NCI-H187 (cell line): ENCODE data around the gene KBTBD7.
A peak's percentile ranks its signal among the peaks of the same experiment; 100 is the strongest.

Experiments used
- DNase-seq, 2 experiments: peaks; one replicate each; lab custom pipeline; 2025; lab: John Stamatoyannopoulos, UW

The KBTBD7 gene

GRCh38 chr13:41193919-41194824 lies at the start of gene KBTBD7:
Gene KBTBD7, minus strand, starts transcription at chr13:41194569. Its CDS starts 312 bp downstream, at chr13:41194257.
- DNase-seq: peak; percentile 47 to 67

GRCh38 chr13:41241626-41242025 lies 47.3 kb upstream of the KBTBD7 start:
- no peak for DNase-seq

- no peak for DNase-seq
These were observed 42.0 kb upstream of the KBTBD7 start for GRCh38 chr13:41236369-41236768.

DNA sequence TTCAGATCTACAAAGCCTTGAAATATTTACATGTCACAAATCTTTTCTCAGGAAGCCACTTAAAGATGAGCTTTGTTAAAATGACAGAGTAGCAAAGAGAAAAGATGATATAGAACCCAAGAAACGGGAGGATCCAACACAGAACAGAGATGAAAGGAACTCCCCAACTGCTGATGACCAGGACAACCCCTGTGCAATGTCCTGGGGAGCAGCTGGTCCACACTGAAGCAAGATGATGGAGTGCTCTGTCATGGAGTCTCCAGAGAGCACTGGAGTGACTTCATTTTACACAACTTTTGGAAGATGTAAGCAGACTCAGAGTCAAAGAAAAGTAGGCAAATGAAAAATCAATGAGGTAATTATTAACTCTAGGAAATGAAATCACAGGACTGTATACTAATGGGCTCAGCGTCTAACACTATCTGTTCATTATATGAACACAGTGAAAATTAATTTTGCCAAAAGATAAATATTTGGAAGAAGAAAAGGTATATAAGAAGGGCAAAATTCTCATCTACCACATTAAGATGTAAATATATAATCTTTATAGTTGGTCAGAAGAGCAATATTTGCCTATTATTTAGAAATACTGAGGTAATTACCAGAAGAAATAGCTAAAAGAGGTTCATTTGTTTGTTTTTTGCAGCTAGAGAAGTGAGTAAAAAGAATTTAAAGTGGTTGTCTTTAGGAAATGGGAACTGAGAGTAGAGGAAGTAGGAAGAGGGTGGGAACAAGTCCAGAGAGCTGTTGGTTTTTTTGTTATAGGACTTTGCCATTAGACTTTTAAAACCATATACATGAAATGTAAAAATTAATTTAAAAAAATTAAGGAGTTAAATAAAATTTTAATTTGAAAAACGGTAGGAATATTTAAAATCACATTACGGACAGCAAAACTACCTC lies 38.5 kb upstream of the KBTBD7 start:
- DNase-seq: no peak

DNA sequence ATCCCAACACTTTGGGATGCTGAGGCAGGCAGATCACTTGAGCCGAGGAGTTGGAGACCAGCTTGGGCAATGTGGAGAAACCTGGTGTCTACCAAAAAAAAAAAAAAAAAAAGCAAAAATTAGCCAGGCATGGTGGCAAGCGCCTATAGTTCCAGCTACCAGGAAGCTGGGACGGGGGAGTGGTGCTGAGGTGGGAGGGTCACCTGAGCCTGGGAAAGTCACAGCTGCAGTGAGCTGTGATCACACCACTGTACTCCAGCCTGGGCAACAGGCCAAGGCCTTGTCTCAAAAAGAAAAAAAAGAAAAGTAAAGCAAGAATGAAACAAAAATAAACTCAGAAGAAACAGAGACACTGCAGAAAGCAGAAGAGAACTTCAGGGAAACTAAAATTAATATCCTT lies 37.4 kb upstream of the KBTBD7 start:
- DNase-seq: no peak

DNA sequence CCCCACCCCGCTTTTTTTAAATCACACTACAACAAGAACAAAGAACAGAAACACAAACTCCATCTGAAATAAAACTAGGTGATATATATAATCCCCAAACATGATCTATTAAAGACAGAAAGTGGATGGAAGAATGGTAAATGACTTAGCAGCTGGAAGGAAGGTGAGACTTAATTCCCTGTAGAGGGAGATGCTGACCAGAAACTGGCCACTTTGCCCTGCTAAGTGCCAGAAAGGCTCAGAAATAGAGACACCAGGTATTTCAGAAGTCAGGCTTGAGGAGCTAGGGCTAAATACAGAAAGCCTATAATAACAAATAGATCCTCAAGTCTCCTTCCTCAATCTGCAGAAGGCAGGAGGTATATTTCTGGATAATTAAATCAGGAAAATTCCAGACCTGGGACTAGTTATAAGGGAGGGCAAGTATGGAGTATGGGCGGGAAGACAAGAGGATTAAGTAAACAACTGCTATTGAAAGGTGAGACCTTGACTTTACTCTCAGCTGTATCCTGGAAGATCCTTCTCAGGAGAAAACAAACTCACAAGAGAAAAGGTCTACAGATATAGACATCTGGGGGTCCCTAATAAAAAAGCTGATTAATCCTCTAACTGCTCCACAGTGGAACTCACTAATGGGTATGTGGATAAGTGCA lies 36.8 kb upstream of the KBTBD7 start:
- no peak for DNase-seq

GRCh38 chr13:41229356-41229755 lies 35.0 kb upstream of the KBTBD7 start:
- no peak for DNase-seq

DNA sequence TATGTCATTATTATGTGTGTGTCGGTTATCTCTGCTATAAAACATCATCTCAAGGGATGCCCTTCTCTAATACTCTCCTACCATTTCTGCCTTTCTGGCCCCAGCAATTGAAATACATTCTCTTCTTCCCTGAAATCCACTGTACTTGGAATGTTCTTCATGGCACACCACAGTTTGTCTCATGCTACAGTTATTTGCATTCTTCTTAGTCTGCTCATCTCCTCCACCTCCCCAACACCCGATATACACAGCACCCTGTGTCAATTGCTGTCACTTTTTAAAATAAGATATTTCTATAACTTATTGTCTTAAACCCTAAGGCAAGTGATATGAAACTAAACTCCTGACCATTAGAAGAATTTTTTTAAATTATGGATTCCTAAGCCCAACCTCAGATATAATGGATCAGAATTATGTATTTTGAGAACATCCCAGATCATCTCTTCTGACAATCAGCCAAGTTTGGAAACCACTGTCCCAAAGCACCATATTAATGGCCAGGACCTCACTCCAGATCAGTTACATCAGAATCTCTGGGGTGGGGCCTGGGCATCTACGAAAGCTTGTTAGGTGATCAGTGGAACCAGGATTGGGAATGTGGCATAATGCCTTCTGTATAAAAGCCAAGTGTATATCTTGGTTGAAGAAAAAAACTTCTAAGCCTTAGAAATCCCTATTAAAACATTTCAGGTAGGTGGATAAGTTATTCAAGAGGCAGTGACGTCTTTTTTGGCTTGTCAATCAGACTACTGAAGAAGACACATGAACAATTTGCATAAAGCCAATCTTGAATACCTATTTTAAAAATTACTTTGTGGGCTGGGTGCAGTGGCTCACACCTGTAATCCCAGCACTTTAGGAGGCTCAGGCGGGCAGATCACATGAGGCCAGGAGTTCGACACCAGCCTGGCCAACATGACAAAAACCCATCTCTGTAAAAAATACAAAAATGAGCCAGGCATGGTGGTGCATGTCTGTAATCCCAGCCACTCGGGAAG lies 30.0 kb upstream of the KBTBD7 start:
- DNase-seq: no peak

- DNase-seq: no peak
These were observed 28.0 kb upstream of the KBTBD7 start for GRCh38 chr13:41222259-41222852.

- DNase-seq: no peak
These were observed 26.0 kb upstream of the KBTBD7 start for GRCh38 chr13:41220401-41220800.

DNA sequence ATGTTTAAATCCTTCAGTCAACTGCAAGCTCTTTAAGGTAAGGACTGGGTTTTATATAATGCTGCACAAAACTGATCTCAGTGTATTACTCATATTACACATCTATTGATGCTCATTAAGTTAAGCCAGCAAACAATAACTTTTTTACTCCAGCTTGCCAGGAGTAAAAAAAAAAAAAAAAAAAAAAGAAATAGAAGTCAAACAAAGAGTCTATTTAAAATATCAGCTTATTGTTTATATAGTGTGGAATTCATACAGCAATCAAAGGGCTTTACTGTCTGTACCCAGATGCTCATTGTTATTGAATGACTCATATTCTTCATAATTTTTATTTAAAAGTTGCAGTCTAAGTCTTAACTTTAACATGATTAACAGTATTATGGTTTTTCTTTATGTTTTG lies 21.8 kb upstream of the KBTBD7 start:
- no peak for DNase-seq

GRCh38 chr13:41213919-41214318 lies 19.6 kb upstream of the KBTBD7 start:
- DNase-seq: no peak

DNA sequence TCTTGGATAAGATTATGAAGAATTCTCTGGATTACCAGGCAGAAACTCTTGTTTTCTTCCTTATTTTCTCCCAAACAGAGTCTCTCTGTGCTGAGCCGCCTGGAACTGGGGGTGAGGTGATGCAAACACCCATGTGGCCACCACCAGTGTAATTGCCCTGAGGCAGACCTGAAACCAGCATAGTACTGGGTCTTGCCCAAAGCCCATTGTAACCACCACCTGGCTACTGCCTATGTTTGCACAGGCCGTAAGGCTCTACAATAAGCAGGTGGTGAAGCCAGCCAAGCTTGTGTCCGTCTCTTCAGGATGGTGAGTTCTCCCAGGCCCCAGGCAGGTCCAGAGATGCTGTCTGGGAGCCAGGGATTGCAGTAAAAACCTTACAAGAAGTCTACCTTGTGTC lies 18.9 kb upstream of the KBTBD7 start:
- no peak for DNase-seq

DNA sequence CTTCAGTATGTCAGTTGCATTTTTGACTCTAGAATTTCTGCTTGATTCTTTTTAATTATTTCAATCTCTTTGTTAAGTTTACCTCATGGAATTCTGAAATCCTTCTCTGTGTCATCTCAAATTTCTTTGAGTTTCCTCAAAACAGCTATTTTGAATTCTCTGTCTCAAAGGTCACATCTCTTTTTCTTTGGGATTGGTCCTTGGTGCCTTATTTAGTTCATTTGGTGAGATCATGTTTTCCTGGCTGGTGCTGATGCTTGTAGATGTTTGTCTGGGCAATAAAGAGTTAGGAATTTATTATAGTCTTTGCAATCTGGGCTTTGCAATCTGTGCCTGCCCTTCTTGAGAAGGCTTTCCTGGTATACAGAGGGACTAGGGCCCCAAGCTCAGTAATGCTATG lies 18.5 kb upstream of the KBTBD7 start:
- no peak for DNase-seq

DNA sequence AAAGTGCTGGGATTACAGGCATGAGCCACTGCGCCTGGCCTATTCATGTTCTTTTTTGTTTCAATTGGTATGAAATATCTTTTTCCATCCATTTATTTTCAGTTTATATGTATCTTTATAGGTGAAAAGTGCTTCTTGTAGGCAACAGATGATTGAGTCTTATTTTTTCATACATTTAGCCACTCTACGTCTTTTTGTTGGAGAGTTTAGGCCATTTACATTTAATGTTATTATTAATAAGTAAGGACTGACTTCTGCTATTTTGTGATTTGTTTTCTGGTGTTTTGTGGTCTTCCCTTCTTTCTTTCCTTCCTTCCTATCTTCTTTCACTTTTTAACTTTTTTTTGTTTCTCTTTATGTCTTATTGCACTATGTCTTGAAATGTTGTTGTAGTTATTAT lies 16.7 kb upstream of the KBTBD7 start:
- DNase-seq: no peak

GRCh38 chr13:41206467-41206866 lies 12.1 kb upstream of the KBTBD7 start:
- DNase-seq: no peak

- no peak for DNase-seq
These were observed 9.4 kb upstream of the KBTBD7 start for GRCh38 chr13:41203810-41204209.

DNA sequence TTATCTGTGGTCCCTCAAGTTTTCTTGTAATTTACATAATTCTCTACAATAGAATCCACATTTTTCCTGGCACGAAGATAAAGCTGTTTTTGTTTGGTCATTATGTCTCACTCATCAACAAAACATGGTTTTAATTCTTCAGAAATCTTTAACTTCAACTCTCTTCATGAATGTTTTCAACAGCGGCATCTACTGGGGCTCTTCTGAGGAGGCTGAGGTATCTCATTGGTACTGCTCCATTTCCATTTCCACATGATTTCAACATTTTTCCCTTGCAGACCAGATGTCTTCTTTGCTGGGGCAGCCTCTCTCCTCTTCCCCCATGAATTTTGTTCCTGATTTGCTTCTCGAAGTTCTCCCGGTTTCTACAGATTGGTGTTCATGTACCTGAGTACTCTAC lies 5.8 kb upstream of the KBTBD7 start:
- no peak for DNase-seq

GRCh38 chr13:41199526-41199925 lies 5.2 kb upstream of the KBTBD7 start:
- DNase-seq: peak in 1 of 2 experiments; percentile 41

DNA sequence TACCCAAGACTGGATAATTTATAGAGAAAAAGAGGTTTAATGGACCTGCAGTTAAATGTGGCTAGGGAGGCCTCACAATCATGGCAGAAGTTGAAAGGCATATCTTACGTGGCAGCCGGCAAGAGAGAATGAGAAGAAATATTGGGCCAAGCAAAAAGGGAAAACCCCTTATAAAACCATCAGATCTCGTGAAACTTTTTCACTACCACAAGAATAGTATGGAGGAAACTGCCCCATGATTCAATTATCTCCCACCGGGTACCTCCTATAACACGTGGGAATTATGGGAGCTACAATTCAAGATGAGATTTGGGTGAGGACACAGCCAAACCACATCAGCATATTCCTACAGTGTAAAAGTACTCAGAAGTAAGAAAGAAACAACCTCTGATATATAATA lies 4.7 kb upstream of the KBTBD7 start:
- DNase-seq: no peak

- no peak for DNase-seq
These were observed 2.3 kb upstream of the KBTBD7 start for GRCh38 chr13:41196620-41197019.
